Cardiac septum (tissue), 1 donor: ENCODE results near the gene EAPP. TPM values are rescaled to one million over a fixed set of nuclear protein-coding genes. Genes with fewer than 3 reads are reported as not detected.
"Not testable (repeated sequence)": the region's sequence is repeated elsewhere in the genome, so short reads cannot be mapped to it uniquely, and the experiment has no call there.

Experiments used
- DNase-seq: peaks from one replicate; pipeline ENCODE4 v3.0.0-alpha.2; 2020; ENCODE audit warnings: low spot score
- intact Hi-C: fragments of 100-400 bp; cut with DNase I; formaldehyde crosslinking; loops from one replicate; pipeline ENCODE4 v1.14.0; 2022
- total RNA-seq: library from RNA; stranded (reverse); fragmentation: NEBNext Ultra II Directional; extraction: Animal tissue kit (Norgen Biotek cat#: 25700); gene quantifications from one replicate; pipeline ENCODE4 v1.2.1, GENCODE V29; 2021
- donor health status: DM: no; HTN: no; CAD: no.

The EAPP gene
- total RNA-seq, 1 donor from 2014 or later = 17.1 TPM

GRCh38 chr14:34496679-34497513, 42.6 kb downstream of the EAPP start:
- intact Hi-C loops = no loop called here
- peak; percentile 77 for DNase-seq

GRCh38 chr14:34496007-34496678, 43.4 kb downstream of the EAPP start:
- intact Hi-C loops = no loop called here
- no peak for DNase-seq

GRCh38 chr14:34489324-34489723, 50.2 kb downstream of the EAPP start:
- no peak for DNase-seq
- intact Hi-C loops = no loop called here

GRCh38 chr14:34488528-34488927, 51.0 kb downstream of the EAPP start:
- intact Hi-C loops = no loop called here
- no peak for DNase-seq

DNA sequence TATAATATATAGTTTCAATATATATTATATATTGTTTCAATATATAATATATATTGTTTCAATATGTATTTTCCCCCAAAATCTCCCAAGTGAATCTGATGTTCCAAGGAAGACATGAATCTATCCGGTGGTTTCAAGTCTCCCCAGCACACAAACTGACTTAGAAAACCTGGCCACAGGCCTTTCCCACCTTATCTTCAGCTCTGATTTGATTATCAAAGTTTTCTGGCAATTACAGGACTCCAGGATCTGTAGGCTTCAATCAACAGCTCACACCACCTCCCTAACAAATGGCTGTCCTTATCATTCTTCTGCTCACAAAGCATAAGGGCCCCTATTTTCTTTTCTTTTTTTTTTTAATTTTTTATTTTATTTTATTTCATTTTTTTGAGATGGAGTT, 54.8 kb downstream of the EAPP start:
- no peak for DNase-seq
- intact Hi-C loops = no loop called here

GRCh38 chr14:34482463-34482862, 57.0 kb downstream of the EAPP start:
- DNase-seq = no peak
- intact Hi-C loops = no loop called here

- DNase-seq = no peak
- intact Hi-C loops = no loop called here
These were observed 59.8 kb downstream of the EAPP start for GRCh38 chr14:34479694-34480093.

GRCh38 chr14:34478261-34478660, 61.2 kb downstream of the EAPP start:
- intact Hi-C loops = no loop called here
- no peak for DNase-seq

DNA sequence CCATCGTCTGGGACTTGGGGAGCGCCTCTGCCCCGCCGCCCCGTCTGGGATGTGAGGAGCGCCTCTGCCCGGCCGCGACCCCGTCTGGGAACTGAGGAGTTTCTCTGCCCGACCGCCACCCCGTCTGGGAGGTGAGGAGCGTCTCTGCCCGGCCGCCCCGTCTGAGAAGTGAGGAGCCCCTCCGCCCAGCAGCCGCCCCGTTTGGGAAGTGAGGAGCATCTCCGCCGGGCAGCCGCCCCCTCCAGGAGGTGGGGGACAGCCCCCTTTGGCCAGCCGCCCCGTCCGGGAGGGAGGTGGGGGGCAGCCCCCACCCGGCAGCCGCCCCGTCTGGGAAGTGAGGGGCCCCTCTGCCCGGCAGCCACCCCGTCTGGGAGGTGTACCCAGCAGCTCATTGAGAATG, 63.5 kb downstream of the EAPP start:
- intact Hi-C loops, DNase-seq: not testable (repeated sequence)

DNA sequence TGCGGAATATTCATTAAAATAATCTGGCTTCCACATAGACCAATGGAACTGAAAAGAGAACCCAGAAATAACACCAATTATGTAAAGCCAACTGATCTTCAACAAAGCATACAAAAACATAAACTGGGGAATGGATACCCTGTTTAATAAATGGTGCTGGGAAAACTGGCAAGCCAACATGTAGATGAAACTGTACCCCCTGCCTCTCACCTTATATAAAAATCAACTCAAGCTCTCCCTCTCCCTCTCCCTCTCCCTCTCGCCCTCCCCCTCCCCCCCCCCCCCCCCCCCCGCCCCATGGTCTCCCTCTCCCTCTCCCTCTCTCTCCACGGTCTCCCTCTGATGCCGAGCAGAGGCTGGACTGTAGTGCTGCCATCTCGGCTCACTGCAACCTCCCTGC, 64.3 kb downstream of the EAPP start:
- intact Hi-C loops = no loop called here
- no peak for DNase-seq

GRCh38 chr14:34474187-34474679, 65.3 kb downstream of the EAPP start:
- DNase-seq = no peak
- intact Hi-C loops = no loop called here

DNA sequence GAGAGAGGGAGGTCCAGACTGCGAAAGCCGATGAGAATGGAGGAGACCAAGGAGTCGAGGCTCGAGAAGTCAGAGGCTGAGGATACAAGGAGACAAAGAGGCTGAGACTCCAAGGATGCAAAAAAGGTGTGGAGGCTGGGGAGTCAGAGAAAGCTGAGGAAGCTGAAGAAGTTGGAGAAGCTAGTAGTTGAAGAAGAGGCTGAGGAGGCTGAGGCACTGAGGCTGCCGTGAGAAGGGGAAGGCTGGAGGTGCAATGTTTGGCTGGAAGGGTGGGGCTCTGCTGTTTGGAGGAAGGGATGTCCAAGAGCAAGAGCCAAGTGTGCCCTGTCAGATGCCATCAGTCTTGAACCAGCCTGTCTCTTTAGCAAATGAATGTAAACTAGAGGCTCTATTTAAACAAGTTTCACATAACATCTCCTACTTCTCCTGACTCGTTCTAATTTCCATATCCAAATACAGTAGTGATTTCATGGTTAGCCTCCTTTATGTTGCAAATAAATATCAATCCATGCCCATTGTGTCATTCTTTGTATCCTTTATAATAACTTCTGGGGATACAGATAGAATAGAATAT, 66.7 kb downstream of the EAPP start:
- intact Hi-C loops = no loop called here
- DNase-seq = no peak

DNA sequence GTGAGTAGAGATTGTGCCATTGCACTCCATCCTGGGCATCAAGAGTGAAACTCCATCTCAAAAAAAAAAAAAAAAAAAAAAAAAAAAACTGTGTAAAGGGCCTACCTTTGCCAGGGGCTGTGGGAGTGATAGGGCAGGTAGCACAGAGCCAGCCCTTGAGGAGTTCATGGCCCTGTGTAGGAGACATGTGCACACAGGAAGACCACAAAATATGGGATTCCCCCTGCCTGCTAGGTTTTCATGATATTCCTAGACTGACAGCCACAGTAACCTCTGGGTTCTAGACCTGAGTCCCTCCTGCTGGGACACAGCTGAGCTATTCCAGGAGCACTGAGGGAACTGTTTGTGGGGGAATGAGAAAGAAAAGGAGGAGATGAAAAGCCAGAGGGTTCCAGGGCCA, 69.2 kb downstream of the EAPP start:
- intact Hi-C loops = no loop called here
- DNase-seq = no peak

GRCh38 chr14:34466691-34467090, 72.8 kb downstream of the EAPP start:
- DNase-seq = no peak
- intact Hi-C loops = no loop called here

Other genes with a start within 250 kb of the EAPP start
- gene SPTSSA, start 77.5 kb downstream of the EAPP start, total RNA-seq = 11.5 TPM
- gene SNX6, start 90.4 kb upstream of the EAPP start, total RNA-seq = 59.5 TPM
- gene CFL2, start 174.9 kb upstream of the EAPP start, total RNA-seq = 673 TPM